Naive thymus-derived CD8-positive, alpha-beta T cell (primary cell): ENCODE data around the gene TSC1. TPM values are rescaled to one million over a fixed set of nuclear protein-coding genes. Genes with fewer than 3 reads are reported as not detected.

Experiments used
- ATAC-seq, 2 donors: fragments of 150-1000 bp; cut with Tn5 transposase in 1 of 2; sonication (Bioruptor Pico), chemical (Tn5 transposase) in 1 of 2; 1 replicate in 1 of 2; 2 replicates in 1 of 2; pipeline ENCODE4 v1.10.0; 2021; ENCODE audit warnings: mild to moderate bottlenecking in 2 of 2, moderate library complexity in 2 of 2
- POLR2A ChIA-PET: fragments of 350-600 bp; sonication (Branson Sonifier 250); formaldehyde crosslinking; loops from one replicate; lab custom pipeline; 2021; ENCODE audit warnings: antibody characterized with exemption; lab: Charles Lee
- DNase-seq, 10 donors: peaks; one replicate each; pipeline versions ENCODE4 v3.0.0 to v3.0.0-alpha.2; 2020 to 2022
- H3K27ac Mint-ChIP-seq, 10 donors: one replicate each; pipeline ENCODE4 v1.8.0; 2020 to 2022; ENCODE audit warnings: mild to moderate bottlenecking in 10 of 10, mixed read lengths in 10 of 10, moderate library complexity in 4 of 10, inconsistent platforms in 1 of 10
- H3K27me3 Mint-ChIP-seq, 5 donors: one replicate each; pipeline ENCODE4 v1.8.0; 2021 to 2022; ENCODE audit warnings: mixed read lengths in 5 of 5
- H3K36me3 Mint-ChIP-seq, 3 donors: one replicate each; pipeline ENCODE4 v1.8.0; 2020 to 2022; ENCODE audit warnings: mixed read lengths in 3 of 3, mild to moderate bottlenecking in 2 of 3, inconsistent platforms in 1 of 3
- H3K4me1 Mint-ChIP-seq, 4 donors: one replicate each; pipeline ENCODE4 v1.8.0; 2021 to 2022; ENCODE audit warnings: mixed read lengths in 4 of 4
- H3K4me3 Mint-ChIP-seq, 10 donors: one replicate each; pipeline ENCODE4 v1.8.0; 2020 to 2022; ENCODE audit warnings: mild to moderate bottlenecking in 10 of 10, mixed read lengths in 10 of 10, moderate library complexity in 6 of 10, inconsistent platforms in 1 of 10
- H3K9me3 Mint-ChIP-seq, 9 donors: one replicate each; pipeline ENCODE4 v1.8.0; 2020 to 2022; ENCODE audit warnings: mixed read lengths in 9 of 9, mild to moderate bottlenecking in 3 of 9, inconsistent platforms in 1 of 9, moderate library complexity in 1 of 9
- microRNA-seq: library from miRNA; unstranded; fragments of <30 nt; microRNA quantifications from one replicate; pipeline ENCODE4 v1.2.0, GENCODE V29; 2022; ENCODE audit warnings: borderline microRNAs expressed
- polyA plus RNA-seq, 3 donors: library from polyadenylated mRNA; unstranded; fragments of 300-500 nt; fragmentation: Illumina TruSeq; gene quantifications; one replicate each; pipeline ENCODE4 v1.2.3, GENCODE V29; 2021
- total RNA-seq, 8 experiments: library from RNA in 2 of 8; stranded (reverse) in 2 of 8; gene quantifications; one replicate each; pipeline ENCODE4 v1.2.3 and lab custom pipeline; 2021 to 2026

TSC1 gene
- total and polyA plus RNA-seq, 5 experiments from 2014 or later: 4.8 to 86.2 (median 8.7) TPM

GRCh38 chr9:132842124-132843044 lies 102.0 kb downstream of the TSC1 start:
- ATAC-seq (no peak), DNase-seq (no peak)
- Mint-ChIP-seq H3K4me3 (no peak overlapping the region), H3K9me3 (no peaks in the 10 kb centered on the region), H3K4me1 (no peaks in the 10 kb centered on the region), H3K36me3 (no peaks in the 10 kb centered on the region), H3K27me3 (peaks cover 0 to 1% (median 0%) of the 10 kb centered on the region in 5 donors), H3K27ac (no peak overlapping the region)
- POLR2A ChIA-PET: interaction anchor here (0.5 kb wide), 1 partner anchor 77 kb away, joined by 3 read pairs; no protein-coding TSS in a partner anchor

Small RNA genes lying within 50 kb of the gene (microRNA-seq; reads per million reads assigned to microRNA genes)
- gene MIR548AW: 5.5 reads per million, percentile 15 among the genes with 10 or more reads in this experiment

Other genes with a start within 250 kb of the TSC1 start
- gene AK8, start 66.3 kb downstream of the TSC1 start, total RNA-seq: not detected
- gene AK8, start 66.3 kb downstream of the TSC1 start, polyA plus RNA-seq: under 1 TPM in 1 of 3 donors, not detected in 2; 0.14 TPM
- 1 to 10 TPM; 1.9 to 2.2 TPM for gene SPACA9, start 65.7 kb downstream of the TSC1 start, total RNA-seq
- 1 to 10 TPM; 2.3 to 3.1 (median 2.4) TPM for gene SPACA9, start 65.7 kb downstream of the TSC1 start, polyA plus RNA-seq
- under 1 TPM in 1 of 2 experiments, not detected in 1; 0.39 TPM for gene GFI1B, start 34.1 kb upstream of the TSC1 start, total RNA-seq
- under 1 TPM in 1 of 3 donors, not detected in 2; 0.16 TPM for gene GFI1B, start 34.1 kb upstream of the TSC1 start, polyA plus RNA-seq
- gene GTF3C5, start 86.4 kb upstream of the TSC1 start, total RNA-seq: 10 to 100 TPM; 78.7 to 81.2 TPM
- 10 to 100 TPM; 33.7 to 40.1 (median 37.8) TPM for gene GTF3C5, start 86.4 kb upstream of the TSC1 start, polyA plus RNA-seq
- 1 to 10 TPM; 1.3 to 1.6 TPM for gene CEL, start 117.4 kb upstream of the TSC1 start, total RNA-seq
- gene CEL, start 117.4 kb upstream of the TSC1 start, polyA plus RNA-seq: not detected
- 10 to 100 TPM; 93.7 to 99.9 TPM for gene RALGDS, start 176.6 kb upstream of the TSC1 start, total RNA-seq
- 10 to 100 TPM; 14.1 to 35.5 (median 29.4) TPM for gene RALGDS, start 176.6 kb upstream of the TSC1 start, polyA plus RNA-seq
- gene GBGT1, start 219.3 kb upstream of the TSC1 start, total RNA-seq: 1 to 10 TPM; 4.1 to 4.9 TPM
- gene GBGT1, start 219.3 kb upstream of the TSC1 start, polyA plus RNA-seq: not detected